Spleen (tissue), 7 donors: ENCODE measurements around the gene PRDX4.

Experiments
- CTCF ChIP-seq, 11 experiments: fragments of 200-600 bp in 7 of 11; fragments of 450-650 bp in 4 of 11; sonication (generic) in 4 of 11; IDR thresholded peaks in 8 of 11; conservative IDR thresholded peaks in 3 of 11; 1 replicate in 7 of 11; 2 replicates in 4 of 11; pipeline versions ENCODE4 v1.4.0 to v1.8.0; 2016 to 2021; ENCODE audit warnings: antibody characterized with exemption in 11 of 11, inconsistent platforms in 4 of 11, mild to moderate bottlenecking in 1 of 11
- POLR2A ChIP-seq, 3 donors: fragments of 450-650 bp; IDR thresholded peaks; one replicate each; pipeline ENCODE4 v1.5.1; 2017; ENCODE audit warnings: antibody characterized with exemption in 3 of 3, mild to moderate bottlenecking in 1 of 3
- POLR2AphosphoS5 ChIP-seq, 3 donors: sonication (generic); formaldehyde crosslinking; IDR thresholded peaks; one replicate each; pipeline ENCODE4 v1.5.1; 2017; ENCODE audit warnings: antibody characterized with exemption in 3 of 3
- donor health status: DM: no; HTN: no; CAD: no; lungs with moderate emphysema.
- donor health status: DM: no; HTN: no; CAD: no.
- donor health status: DM: no; HTN: no; CAD: no.

DNA sequence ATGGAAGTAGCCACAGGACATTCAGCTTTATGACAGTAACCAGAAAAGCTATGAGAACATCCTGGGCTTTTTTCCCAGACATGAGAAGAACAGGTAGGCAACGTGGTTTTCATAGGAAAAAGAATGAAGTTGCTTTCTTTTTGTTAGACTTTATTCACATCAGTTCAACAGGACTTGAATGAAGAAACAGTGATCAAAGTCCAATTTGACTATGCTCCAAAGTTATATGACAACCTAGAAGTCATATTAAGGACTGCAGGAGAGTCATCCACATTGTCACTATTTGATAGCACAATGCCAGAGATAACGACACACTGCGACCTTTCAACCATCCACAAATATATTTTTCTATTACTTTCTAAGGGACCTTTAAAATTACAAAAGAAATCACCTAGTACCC lies 39.2 kb upstream of the PRDX4 start:
- TF ChIP-seq POLR2A (IDR thresholded peaks at IDR 0.05) (no peak), CTCF (IDR thresholded peaks at IDR 0.05 in 8 of 11, conservative IDR thresholded peaks at IDR 0.05 in 3 of 11) (no peak), POLR2AphosphoS5 (IDR thresholded peaks at IDR 0.05) (no peak)
